Retinal pigment epithelial cell (primary cell): ENCODE data around the gene EMX1.

Experiments used
- DNase-seq: peaks from one replicate; pipeline ENCODE4 v3.0.0-alpha.2; 2010; ENCODE audit warnings: low read depth
- H3K4me3 ChIP-seq: 2 replicates; pipeline ENCODE4 v1.5.1; 2011; ENCODE audit warnings: mild to moderate bottlenecking, low read length, control low read depth, moderate library complexity
- TF ChIP-seq, protein P1 (sequence below): conservative IDR thresholded peaks from 2 replicates; pipeline ENCODE4 v1.5.1; 2011; ENCODE audit warnings: low read depth, low read length, control low read depth, inconsistent platforms

The EMX1 gene

DNA sequence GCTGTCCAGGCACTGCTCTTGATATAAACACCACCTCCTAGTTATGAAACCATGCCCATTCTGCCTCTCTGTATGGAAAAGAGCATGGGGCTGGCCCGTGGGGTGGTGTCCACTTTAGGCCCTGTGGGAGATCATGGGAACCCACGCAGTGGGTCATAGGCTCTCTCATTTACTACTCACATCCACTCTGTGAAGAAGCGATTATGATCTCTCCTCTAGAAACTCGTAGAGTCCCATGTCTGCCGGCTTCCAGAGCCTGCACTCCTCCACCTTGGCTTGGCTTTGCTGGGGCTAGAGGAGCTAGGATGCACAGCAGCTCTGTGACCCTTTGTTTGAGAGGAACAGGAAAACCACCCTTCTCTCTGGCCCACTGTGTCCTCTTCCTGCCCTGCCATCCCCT is 15.9 kb downstream of the EMX1 start:
- DNase-seq = no peak
- TF ChIP-seq, protein P1, sequence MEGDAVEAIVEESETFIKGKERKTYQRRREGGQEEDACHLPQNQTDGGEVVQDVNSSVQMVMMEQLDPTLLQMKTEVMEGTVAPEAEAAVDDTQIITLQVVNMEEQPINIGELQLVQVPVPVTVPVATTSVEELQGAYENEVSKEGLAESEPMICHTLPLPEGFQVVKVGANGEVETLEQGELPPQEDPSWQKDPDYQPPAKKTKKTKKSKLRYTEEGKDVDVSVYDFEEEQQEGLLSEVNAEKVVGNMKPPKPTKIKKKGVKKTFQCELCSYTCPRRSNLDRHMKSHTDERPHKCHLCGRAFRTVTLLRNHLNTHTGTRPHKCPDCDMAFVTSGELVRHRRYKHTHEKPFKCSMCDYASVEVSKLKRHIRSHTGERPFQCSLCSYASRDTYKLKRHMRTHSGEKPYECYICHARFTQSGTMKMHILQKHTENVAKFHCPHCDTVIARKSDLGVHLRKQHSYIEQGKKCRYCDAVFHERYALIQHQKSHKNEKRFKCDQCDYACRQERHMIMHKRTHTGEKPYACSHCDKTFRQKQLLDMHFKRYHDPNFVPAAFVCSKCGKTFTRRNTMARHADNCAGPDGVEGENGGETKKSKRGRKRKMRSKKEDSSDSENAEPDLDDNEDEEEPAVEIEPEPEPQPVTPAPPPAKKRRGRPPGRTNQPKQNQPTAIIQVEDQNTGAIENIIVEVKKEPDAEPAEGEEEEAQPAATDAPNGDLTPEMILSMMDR = no peak
- H3K4me3 ChIP-seq = no peak overlapping the region

DNA sequence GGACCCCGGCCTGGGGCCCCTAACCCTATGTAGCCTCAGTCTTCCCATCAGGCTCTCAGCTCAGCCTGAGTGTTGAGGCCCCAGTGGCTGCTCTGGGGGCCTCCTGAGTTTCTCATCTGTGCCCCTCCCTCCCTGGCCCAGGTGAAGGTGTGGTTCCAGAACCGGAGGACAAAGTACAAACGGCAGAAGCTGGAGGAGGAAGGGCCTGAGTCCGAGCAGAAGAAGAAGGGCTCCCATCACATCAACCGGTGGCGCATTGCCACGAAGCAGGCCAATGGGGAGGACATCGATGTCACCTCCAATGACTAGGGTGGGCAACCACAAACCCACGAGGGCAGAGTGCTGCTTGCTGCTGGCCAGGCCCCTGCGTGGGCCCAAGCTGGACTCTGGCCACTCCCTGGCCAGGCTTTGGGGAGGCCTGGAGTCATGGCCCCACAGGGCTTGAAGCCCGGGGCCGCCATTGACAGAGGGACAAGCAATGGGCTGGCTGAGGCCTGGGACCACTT is 16.4 kb downstream of the EMX1 start:
- H3K4me3 ChIP-seq = no peak overlapping the region
- DNase-seq = no peak
- TF ChIP-seq, protein P1 = no peak

DNA sequence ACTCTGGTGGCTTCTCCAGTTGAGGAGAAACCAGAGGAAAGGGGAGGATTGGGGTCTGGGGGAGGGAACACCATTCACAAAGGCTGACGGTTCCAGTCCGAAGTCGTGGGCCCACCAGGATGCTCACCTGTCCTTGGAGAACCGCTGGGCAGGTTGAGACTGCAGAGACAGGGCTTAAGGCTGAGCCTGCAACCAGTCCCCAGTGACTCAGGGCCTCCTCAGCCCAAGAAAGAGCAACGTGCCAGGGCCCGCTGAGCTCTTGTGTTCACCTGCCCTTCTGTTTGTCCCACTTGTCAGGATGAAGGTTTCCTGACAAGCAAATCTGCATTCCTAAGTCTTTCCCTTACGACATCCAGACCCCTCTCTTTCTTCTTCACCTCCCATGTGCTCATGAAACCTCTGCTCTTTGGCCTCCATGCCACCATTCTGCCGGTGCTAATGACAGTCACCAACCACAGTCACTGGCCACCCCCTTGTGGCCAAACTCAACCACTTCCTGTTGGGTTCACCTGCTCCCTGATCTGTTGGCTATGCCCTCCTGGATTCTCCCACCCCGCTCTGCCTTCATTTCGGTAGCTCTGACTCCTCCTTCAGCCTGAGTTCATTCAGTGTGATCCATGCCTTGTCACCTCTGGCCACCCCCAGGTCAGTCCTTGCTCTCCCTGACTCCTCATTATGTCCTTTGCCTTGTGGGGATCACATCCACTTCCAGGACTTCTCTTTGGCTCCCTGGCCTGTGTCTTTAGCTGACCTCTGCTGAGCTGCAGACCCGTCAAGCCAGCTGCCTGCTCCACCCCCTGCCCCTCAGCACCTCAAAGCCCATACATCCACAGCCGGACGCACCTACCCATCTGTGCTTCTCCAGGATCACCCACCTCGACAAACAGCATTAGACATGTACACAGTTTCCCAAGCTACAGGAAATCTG is 17.6 kb downstream of the EMX1 start:
- TF ChIP-seq, protein P1 = peak; percentile 44
- H3K4me3 ChIP-seq = no peak overlapping the region
- no peak for DNase-seq

DNA sequence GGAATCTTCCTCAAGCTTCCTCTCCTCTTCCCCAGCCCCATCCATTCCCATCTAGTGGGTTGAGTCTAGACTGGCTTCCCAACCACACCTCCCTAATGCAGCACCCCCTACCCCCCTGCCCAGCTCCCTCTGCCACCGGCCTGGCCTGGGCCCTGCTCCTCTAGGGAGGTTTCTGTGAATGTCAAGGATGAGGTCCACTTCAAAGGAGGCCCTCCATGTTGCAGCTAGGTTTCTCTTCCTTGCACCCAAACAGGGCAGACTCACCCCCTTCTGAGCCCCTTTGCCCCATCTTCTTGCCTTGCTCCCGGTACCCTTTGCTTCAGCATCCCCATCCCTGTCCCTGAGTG is 18.3 kb downstream of the EMX1 start:
- no peak overlapping the region for H3K4me3 ChIP-seq
- TF ChIP-seq, protein P1 = no peak

GRCh38 chr2:72936660-72937355 is 19.5 kb downstream of the EMX1 start:
- TF ChIP-seq, protein P1 = no peak
- no peak for DNase-seq

More for the DNA sequence above, 18.3 kb downstream of the EMX1 start:
- no peak for DNase-seq

DNA sequence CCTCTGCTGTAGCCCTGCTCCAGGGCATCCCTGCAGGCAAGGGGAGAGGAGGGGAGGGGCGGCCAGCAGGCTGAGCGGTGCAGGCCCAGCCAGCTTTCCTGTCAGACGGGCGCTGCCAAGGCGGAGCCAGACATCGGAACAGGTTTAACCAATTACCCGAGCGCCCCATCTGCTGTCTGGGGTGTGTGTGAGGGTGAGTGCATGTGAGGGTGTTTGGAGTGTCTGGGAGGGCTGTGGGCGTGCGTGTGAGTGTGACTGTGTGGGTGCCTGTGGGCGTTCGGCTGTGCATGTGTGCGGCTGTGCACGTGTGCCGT is 20.0 kb downstream of the EMX1 start:
- no peak overlapping the region for H3K4me3 ChIP-seq
- TF ChIP-seq, protein P1 = no peak
- DNase-seq = no peak

More at GRCh38 chr2:72936660-72937355, 19.5 kb downstream of the EMX1 start:
- H3K4me3 ChIP-seq = no peak overlapping the region

- H3K4me3 ChIP-seq = no peak overlapping the region
- DNase-seq = no peak
- TF ChIP-seq, protein P1 = no peak
These were observed 21.1 kb downstream of the EMX1 start for GRCh38 chr2:72938455-72938854.
